Stimulated activated naive CD8-positive, alpha-beta T cell treated with anti-CD3 and anti-CD28 coated beads, Interleukin-15, Interleukin-2, amounts not matched to agents 100 ng/mL and 50 ng/mL, for 24 hours (primary cell): ENCODE data around the gene RPLP2.

ENCODE experiments used
- H3K27ac Mint-ChIP-seq: one replicate; pipeline ENCODE4 v1.8.0; 2021; ENCODE audit warnings: mild to moderate bottlenecking, mixed read lengths
- H3K27me3 Mint-ChIP-seq: one replicate; pipeline ENCODE4 v1.8.0; 2021; ENCODE audit warnings: mixed read lengths
- H3K36me3 Mint-ChIP-seq: one replicate; pipeline ENCODE4 v1.8.0; 2021; ENCODE audit warnings: low read depth, mixed read lengths
- H3K4me1 Mint-ChIP-seq: one replicate; pipeline ENCODE4 v1.8.0; 2021; ENCODE audit warnings: low read depth, mixed read lengths
- H3K4me3 Mint-ChIP-seq: one replicate; pipeline ENCODE4 v1.8.0; 2021; ENCODE audit warnings: mild to moderate bottlenecking, mixed read lengths
- H3K9me3 Mint-ChIP-seq: one replicate; pipeline ENCODE4 v1.8.0; 2021; ENCODE audit warnings: mixed read lengths

Gene RPLP2

DNA sequence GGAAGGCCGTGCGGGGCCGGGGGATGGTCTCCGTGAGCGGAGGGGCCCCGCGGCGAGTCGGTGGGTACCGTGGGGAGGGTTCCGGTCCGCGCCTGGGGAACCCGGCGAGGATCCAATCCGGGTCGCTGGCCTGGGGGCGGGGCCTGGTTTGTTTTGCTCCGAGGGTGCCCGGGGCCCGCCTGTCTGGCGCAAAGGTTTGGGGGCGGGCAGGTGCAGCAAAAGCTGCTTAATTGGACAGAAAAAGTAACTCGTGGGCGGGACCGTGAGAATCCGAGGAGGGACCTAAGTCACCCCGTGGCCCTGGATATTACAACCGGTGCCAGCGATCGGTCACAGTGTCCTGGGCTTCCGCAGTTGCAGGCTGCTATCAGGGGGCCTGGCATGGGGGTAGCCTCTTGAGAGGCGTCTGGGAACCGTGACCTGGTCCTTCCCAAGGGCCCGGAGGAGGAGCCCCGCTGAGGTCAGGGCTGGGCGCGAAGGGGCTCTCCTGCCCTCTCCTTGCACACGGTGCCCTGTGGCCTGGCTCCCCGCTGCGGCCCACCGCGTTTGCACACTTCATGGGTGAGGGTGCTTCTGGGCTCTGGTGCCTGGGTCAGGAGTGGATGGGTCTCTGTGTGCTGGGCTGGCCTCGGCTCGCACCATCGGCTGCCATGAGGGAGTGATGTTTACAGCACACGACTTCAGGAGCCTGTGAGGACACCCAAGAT is 10.3 kb downstream of the RPLP2 start:
- Mint-ChIP-seq H3K4me3 (peak overlapping the region; percentile 78), H3K27me3 (no peaks in the 10 kb centered on the region), H3K4me1 (peaks cover 13% of the 10 kb centered on the region), H3K27ac (no peak overlapping the region), H3K36me3 (peaks cover 4% of the 10 kb centered on the region), H3K9me3 (no peaks in the 10 kb centered on the region)

GRCh38 chr11:820655-821511 is 11.1 kb downstream of the RPLP2 start:
- no peaks in the 10 kb centered on the region for H3K9me3 Mint-ChIP-seq
- no peaks in the 10 kb centered on the region for H3K27me3 Mint-ChIP-seq
- peaks cover 6% of the 10 kb centered on the region for H3K36me3 Mint-ChIP-seq
- H3K4me3 Mint-ChIP-seq: peak overlapping the region; percentile 78
- peaks cover 13% of the 10 kb centered on the region for H3K4me1 Mint-ChIP-seq
- H3K27ac Mint-ChIP-seq: no peak overlapping the region

DNA sequence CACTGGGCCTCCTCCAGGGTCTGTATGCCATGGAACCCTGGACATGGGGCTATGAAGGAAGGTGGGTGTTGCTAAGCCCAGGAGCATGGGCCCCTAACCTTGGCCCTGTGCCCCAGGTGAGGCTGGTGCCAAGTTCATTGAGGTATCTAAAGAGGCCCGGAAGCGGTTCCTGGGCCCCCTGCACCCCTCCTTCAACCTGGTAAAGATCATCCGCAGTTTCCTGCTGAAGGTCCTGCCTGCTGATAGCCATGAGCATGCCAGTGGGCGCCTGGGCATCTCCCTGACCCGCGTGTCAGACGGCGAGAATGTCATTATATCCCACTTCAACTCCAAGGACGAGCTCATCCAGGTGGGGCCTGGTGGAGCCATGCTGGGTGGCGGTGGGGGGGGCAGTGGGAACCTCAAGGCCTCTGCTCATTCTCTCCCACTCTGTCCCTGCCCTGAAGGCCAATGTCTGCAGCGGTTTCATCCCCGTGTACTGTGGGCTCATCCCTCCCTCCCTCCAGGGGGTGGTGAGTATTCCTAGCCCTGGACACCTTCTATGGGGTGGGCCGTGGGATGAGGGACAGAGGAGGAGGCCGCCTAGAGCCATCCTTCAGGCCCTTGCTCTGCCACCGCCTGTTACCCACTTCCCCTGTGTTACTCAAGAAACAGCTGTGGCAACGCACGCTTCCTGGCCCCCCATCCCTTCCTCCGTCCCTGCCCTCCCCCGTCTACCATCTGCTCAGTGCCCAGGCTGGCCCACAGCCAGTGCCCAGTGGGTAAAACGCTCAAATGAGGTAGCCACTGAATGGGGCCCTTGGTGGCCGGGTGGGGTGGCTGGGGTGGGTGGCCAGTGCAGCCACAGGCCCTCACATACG is 12.0 kb downstream of the RPLP2 start:
- Mint-ChIP-seq H3K27me3 (no peaks in the 10 kb centered on the region), H3K36me3 (peaks cover 6% of the 10 kb centered on the region), H3K27ac (no peak overlapping the region), H3K4me1 (peaks cover 17% of the 10 kb centered on the region), H3K4me3 (no peak overlapping the region), H3K9me3 (no peaks in the 10 kb centered on the region)

DNA sequence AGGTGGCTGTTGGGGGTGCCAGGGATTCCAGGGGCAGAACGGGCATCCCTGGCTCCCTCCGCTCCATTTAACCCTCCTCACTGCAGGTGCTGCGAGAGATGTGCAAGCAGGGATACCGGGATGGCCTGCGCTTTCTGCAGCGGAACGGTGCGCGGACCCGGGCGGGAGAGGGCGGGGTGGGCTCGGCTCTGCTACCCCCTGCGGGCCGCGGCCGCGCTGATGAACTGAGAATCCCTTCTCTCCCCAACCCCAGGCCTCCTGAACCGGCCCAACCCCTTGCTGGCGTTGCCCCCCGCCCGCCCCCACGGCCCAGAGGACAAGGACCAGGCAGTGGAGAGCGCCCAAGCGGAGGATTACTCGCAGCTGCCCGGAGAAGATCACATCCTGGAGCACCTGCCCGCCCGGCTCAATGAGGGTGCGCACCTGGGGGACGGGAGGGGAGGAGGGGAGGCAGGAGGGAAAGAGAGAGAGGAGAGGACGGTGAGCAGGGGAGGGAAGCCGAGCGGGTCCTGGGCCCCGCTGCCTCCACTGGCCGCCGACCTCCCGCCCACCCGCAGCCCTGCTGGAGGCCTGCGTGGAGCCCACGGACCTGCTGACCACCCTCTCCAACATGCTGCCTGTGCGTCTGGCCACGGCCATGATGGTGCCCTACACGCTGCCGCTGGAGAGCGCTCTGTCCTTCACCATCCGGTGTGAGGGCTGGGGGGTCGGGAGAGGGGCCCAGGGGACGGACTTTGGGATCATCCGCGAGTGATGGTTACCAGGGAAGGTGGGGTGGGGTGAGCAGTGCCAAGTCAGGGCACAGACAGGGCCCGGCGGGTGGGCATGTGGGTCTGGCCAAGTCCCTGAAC is 13.9 kb downstream of the RPLP2 start:
- H3K4me3 Mint-ChIP-seq: no peak overlapping the region
- H3K36me3 Mint-ChIP-seq: peaks cover 6% of the 10 kb centered on the region
- H3K27ac Mint-ChIP-seq: no peak overlapping the region
- peaks cover 12% of the 10 kb centered on the region for H3K27me3 Mint-ChIP-seq
- H3K9me3 Mint-ChIP-seq: no peaks in the 10 kb centered on the region
- H3K4me1 Mint-ChIP-seq: peaks cover 26% of the 10 kb centered on the region

DNA sequence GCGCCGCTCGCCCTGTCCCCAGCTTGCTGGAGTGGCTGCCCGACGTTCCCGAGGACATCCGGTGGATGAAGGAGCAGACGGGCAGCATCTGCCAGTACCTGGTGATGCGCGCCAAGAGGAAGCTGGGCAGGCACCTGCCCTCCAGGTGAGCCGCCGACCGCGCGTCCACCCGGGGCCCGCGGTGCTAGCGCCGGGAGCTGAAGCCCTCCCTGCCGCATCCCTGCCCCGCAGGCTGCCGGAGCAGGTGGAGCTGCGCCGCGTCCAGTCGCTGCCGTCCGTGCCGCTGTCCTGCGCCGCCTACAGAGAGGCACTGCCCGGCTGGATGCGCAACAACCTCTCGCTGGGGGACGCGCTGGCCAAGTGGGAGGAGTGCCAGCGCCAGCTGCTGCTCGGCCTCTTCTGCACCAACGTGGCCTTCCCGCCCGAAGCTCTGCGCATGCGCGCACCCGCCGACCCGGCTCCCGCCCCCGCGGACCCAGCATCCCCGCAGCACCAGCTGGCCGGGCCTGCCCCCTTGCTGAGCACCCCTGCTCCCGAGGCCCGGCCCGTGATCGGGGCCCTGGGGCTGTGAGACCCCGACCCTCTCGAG is 14.6 kb downstream of the RPLP2 start:
- Mint-ChIP-seq H3K4me1 (peaks cover 31% of the 10 kb centered on the region), H3K9me3 (no peaks in the 10 kb centered on the region), H3K4me3 (no peak overlapping the region), H3K36me3 (peaks cover 6% of the 10 kb centered on the region), H3K27me3 (peaks cover 20% of the 10 kb centered on the region), H3K27ac (no peak overlapping the region)

GRCh38 chr11:824942-825341 is 15.2 kb downstream of the RPLP2 start:
- H3K4me3 Mint-ChIP-seq: no peak overlapping the region
- H3K27me3 Mint-ChIP-seq: peaks cover 23% of the 10 kb centered on the region

GRCh38 chr11:825366-826226 is 15.8 kb downstream of the RPLP2 start:
- H3K27me3 Mint-ChIP-seq: peaks cover 23% of the 10 kb centered on the region
- H3K4me3 Mint-ChIP-seq: no peak overlapping the region
- no peak overlapping the region for H3K27ac Mint-ChIP-seq
- peaks cover 32% of the 10 kb centered on the region for H3K4me1 Mint-ChIP-seq
- peaks cover 6% of the 10 kb centered on the region for H3K36me3 Mint-ChIP-seq
- H3K9me3 Mint-ChIP-seq: no peaks in the 10 kb centered on the region

More at GRCh38 chr11:824942-825341, 15.2 kb downstream of the RPLP2 start:
- Mint-ChIP-seq H3K36me3 (peaks cover 6% of the 10 kb centered on the region), H3K4me1 (peaks cover 35% of the 10 kb centered on the region), H3K27ac (no peak overlapping the region), H3K9me3 (no peaks in the 10 kb centered on the region)

- H3K4me1 Mint-ChIP-seq: peaks cover 29% of the 10 kb centered on the region
- H3K4me3 Mint-ChIP-seq: peak overlapping the region; percentile 64
- H3K27ac Mint-ChIP-seq: no peak overlapping the region
These were observed 16.5 kb downstream of the RPLP2 start for GRCh38 chr11:826227-826621.

GRCh38 chr11:826836-827145 is 17.0 kb downstream of the RPLP2 start:
- H3K36me3 Mint-ChIP-seq: peaks cover 6% of the 10 kb centered on the region
- peak overlapping the region; percentile 64 for H3K4me3 Mint-ChIP-seq
- H3K9me3 Mint-ChIP-seq: no peaks in the 10 kb centered on the region
- H3K4me1 Mint-ChIP-seq: peaks cover 30% of the 10 kb centered on the region
- H3K27ac Mint-ChIP-seq: no peak overlapping the region
- H3K27me3 Mint-ChIP-seq: peaks cover 29% of the 10 kb centered on the region

More at GRCh38 chr11:826227-826621, 16.5 kb downstream of the RPLP2 start:
- H3K36me3 Mint-ChIP-seq: peaks cover 6% of the 10 kb centered on the region
- no peaks in the 10 kb centered on the region for H3K9me3 Mint-ChIP-seq
- H3K27me3 Mint-ChIP-seq: peaks cover 25% of the 10 kb centered on the region

GRCh38 chr11:827146-827896 is 17.6 kb downstream of the RPLP2 start:
- Mint-ChIP-seq H3K27ac (peak overlapping the region; percentile 11), H3K9me3 (no peaks in the 10 kb centered on the region), H3K4me3 (peak overlapping the region; percentile 60), H3K36me3 (peaks cover 6% of the 10 kb centered on the region), H3K4me1 (peaks cover 30% of the 10 kb centered on the region), H3K27me3 (peaks cover 31% of the 10 kb centered on the region)

DNA sequence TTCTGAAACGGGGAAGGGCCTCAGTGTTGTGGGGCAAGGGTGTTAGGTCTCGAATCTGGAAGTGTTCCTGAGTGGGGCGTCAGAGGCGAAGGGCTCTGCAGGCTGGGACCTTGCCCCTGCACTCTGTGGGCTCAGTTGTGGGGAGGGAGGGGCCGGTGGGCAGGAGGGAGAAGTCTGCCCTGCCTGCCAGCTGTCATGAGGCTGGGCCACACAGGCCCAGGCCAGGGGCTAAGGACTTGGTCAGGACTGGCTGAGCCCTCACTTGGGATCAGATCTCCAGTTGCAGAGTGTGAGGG is 18.1 kb downstream of the RPLP2 start, which contains the start of gene CRACR2B:
Gene CRACR2B (plus strand): TSS at position 23 of the 296 bp plus-strand sequence. CDS start 689 bp downstream, outside the sequence.
- Mint-ChIP-seq H3K9me3 (no peaks in the 10 kb centered on the region), H3K36me3 (peaks cover 6% of the 10 kb centered on the region), H3K4me1 (peaks cover 30% of the 10 kb centered on the region), H3K27ac (peak within 1 kb of the TSS; percentile 11), H3K4me3 (peak within 1 kb of the TSS; percentile 64), H3K27me3 (peaks cover 31% of the 10 kb centered on the region)

GRCh38 chr11:828506-829175 is 18.9 kb downstream of the RPLP2 start:
- H3K4me1 Mint-ChIP-seq: peaks cover 32% of the 10 kb centered on the region
- peaks cover 31% of the 10 kb centered on the region for H3K27me3 Mint-ChIP-seq
- H3K36me3 Mint-ChIP-seq: peaks cover 6% of the 10 kb centered on the region
- peak overlapping the region; percentile 43 for H3K4me3 Mint-ChIP-seq
- H3K27ac Mint-ChIP-seq: no peak overlapping the region
- H3K9me3 Mint-ChIP-seq: no peaks in the 10 kb centered on the region
